SK-N-SH (cell line): Measurements from ENCODE around the gene SAMM50. TPM values are rescaled to one million over a fixed set of nuclear protein-coding genes. Genes with fewer than 3 reads are reported as not detected.

ENCODE experiments used
- CTCF ChIA-PET: fragments of 300-600, 350-600 bp; formaldehyde crosslinking; extraction: SDS; loops from one replicate; lab custom pipeline; 2021; lab: Yijun Ruan, JAX
- POLR2A ChIA-PET: fragments of 350-600 bp; sonication (Branson Sonifier 250); formaldehyde crosslinking; extraction: SDS; loops from one replicate; lab custom pipeline; 2020; ENCODE audit warnings: antibody characterized with exemption, inconsistent platforms; lab: Yijun Ruan, JAX
- DNase-seq: peaks from one replicate; pipeline ENCODE4 v3.0.0; 2012
- H2AFZ ChIP-seq: fragments of 200-600 bp; sonication (generic); 2 replicates; pipeline ENCODE4 v1.8.1; 2016; ENCODE audit warnings: antibody characterized with exemption, mild to moderate bottlenecking, low read depth
- H3F3A ChIP-seq: fragments of 200-600 bp; sonication (generic); replicated peaks from 2 replicates; pipeline ENCODE3; 2016; ENCODE audit warnings: antibody characterized with exemption, mild to moderate bottlenecking; ENCODE audit not compliant: insufficient read depth
- H3K27ac ChIP-seq, 2 experiments: fragments of 200-500 bp in 1 of 2; fragments of 200-600 bp in 1 of 2; sonication (Bioruptor generic) in 1 of 2; sonication (generic), shearing (Covaris generic) in 1 of 2; 2 replicates each; pipeline versions ENCODE4 v1.5.1 to v1.6.1; 2014 to 2016; ENCODE audit warnings: low read depth in 2 of 2, inconsistent platforms in 1 of 2, low read length in 1 of 2, mild to moderate bottlenecking in 1 of 2, mixed read lengths in 1 of 2
- H3K27me3 ChIP-seq: fragments of 200-600 bp; sonication (generic), shearing (Covaris generic); 2 replicates; pipeline ENCODE4 v1.6.1; 2016; ENCODE audit warnings: mixed run types; ENCODE audit not compliant: insufficient read depth
- H3K36me3 ChIP-seq, 2 experiments: fragments of 200-500 bp in 1 of 2; fragments of 200-600 bp in 1 of 2; sonication (Bioruptor generic) in 1 of 2; sonication (generic) in 1 of 2; replicated peaks in 1 of 2; 2 replicates each; pipeline versions ENCODE3 to v1.5.1; 2014 to 2016; ENCODE audit warnings: low read length in 1 of 2, mild to moderate bottlenecking in 1 of 2; ENCODE audit not compliant: insufficient read depth in 2 of 2, control insufficient read depth in 1 of 2
- H3K4me1 ChIP-seq, 2 experiments: fragments of 200-500 bp in 1 of 2; fragments of 200-600 bp in 1 of 2; sonication (Bioruptor generic) in 1 of 2; sonication (generic), shearing (Covaris generic) in 1 of 2; 2 replicates each; pipeline versions ENCODE4 v1.5.1 to v1.6.1; 2014 to 2016; ENCODE audit warnings: low read depth in 1 of 2, low read length in 1 of 2, mixed run types in 1 of 2; ENCODE audit not compliant: insufficient read depth in 2 of 2, control insufficient read depth in 1 of 2
- H3K4me2 ChIP-seq: fragments of 200-600 bp; sonication (generic), shearing (Covaris generic); 2 replicates; pipeline ENCODE4 v1.6.1; 2017; ENCODE audit warnings: mixed run types
- H3K4me3 ChIP-seq, 2 experiments: fragments of 200-500 bp in 1 of 2; fragments of 200-600 bp in 1 of 2; sonication (Bioruptor generic) in 1 of 2; sonication (generic), shearing (Covaris generic) in 1 of 2; 2 replicates each; pipeline versions ENCODE4 v1.5.1 to v1.8.1; 2014 to 2016; ENCODE audit warnings: low read depth in 2 of 2, inconsistent platforms in 1 of 2, low read length in 1 of 2, mild to moderate bottlenecking in 1 of 2, mixed read lengths in 1 of 2, moderate library complexity in 1 of 2
- H3K79me2 ChIP-seq: fragments of 200-600 bp; sonication (generic); 2 replicates; pipeline ENCODE4 v1.8.1; 2017; ENCODE audit warnings: mild to moderate bottlenecking; ENCODE audit not compliant: insufficient read depth
- H3K9ac ChIP-seq: fragments of 200-600 bp; sonication (generic); 2 replicates; pipeline ENCODE4 v1.6.1; 2017; ENCODE audit warnings: mixed run types
- H3K9me2 ChIP-seq: fragments of 200-600 bp; sonication (generic); 2 replicates; pipeline ENCODE4 v1.6.1; 2017; ENCODE audit warnings: mixed run types
- H3K9me3 ChIP-seq: fragments of 200-600 bp; sonication (generic); 2 replicates; pipeline ENCODE4 v1.6.1; 2017; ENCODE audit warnings: mixed run types, mild to moderate bottlenecking, moderate library complexity
- H4K20me1 ChIP-seq: fragments of 200-600 bp; sonication (generic); 2 replicates; pipeline ENCODE4 v1.6.1; 2017; ENCODE audit warnings: mild to moderate bottlenecking, mixed run types; ENCODE audit not compliant: insufficient read depth
- ELF1 ChIP-seq: IDR thresholded peaks from 2 replicates; pipeline ENCODE4 v1.4.0; 2012
- EP300 ChIP-seq, 2 experiments: IDR thresholded peaks; 2 replicates each; pipeline versions ENCODE4 v1.4.0 to v1.6.1; 2012; ENCODE audit warnings: borderline replicate concordance in 1 of 2, low read depth in 1 of 2, low read length in 1 of 2
- FOSL2 ChIP-seq: IDR thresholded peaks from 2 replicates; pipeline ENCODE4 v1.4.0; 2012; ENCODE audit warnings: low read depth, mild to moderate bottlenecking, moderate library complexity, borderline replicate concordance
- FOXM1 ChIP-seq: IDR thresholded peaks from 2 replicates; pipeline ENCODE4 v1.4.0; 2012; ENCODE audit warnings: low read depth, mild to moderate bottlenecking
- GATA2 ChIP-seq: sonication (generic); formaldehyde crosslinking; IDR thresholded peaks from 2 replicates; pipeline ENCODE4 v1.5.0; 2020; ENCODE audit warnings: mild to moderate bottlenecking, missing genetic modification reagents
- MEF2A ChIP-seq: IDR thresholded peaks from 2 replicates; pipeline ENCODE4 v1.4.0; 2012; ENCODE audit warnings: low read depth, borderline replicate concordance
- NFIC ChIP-seq: IDR thresholded peaks from 2 replicates; pipeline ENCODE4 v1.4.0; 2012; ENCODE audit warnings: borderline replicate concordance
- RFX5 ChIP-seq: IDR thresholded peaks from 2 replicates; pipeline ENCODE4 v1.6.1; 2012; ENCODE audit warnings: mild to moderate bottlenecking, improper control_type of control experiment, low read length
- RXRA ChIP-seq: IDR thresholded peaks from 2 replicates; pipeline ENCODE4 v1.4.0; 2012; ENCODE audit warnings: low read depth, mild to moderate bottlenecking, borderline replicate concordance
- SMC3 ChIP-seq: IDR thresholded peaks from 2 replicates; pipeline ENCODE4 v1.6.1; 2012; ENCODE audit warnings: low read depth, low read length, improper control_type of control experiment
- TAF1 ChIP-seq: IDR thresholded peaks from 2 replicates; pipeline ENCODE4 v1.6.1; 2012; ENCODE audit warnings: low read depth, mild to moderate bottlenecking, low read length, moderate library complexity, borderline replicate concordance
- TCF12 ChIP-seq: IDR thresholded peaks from 2 replicates; pipeline ENCODE4 v1.4.0; 2012
- TEAD4 ChIP-seq: IDR thresholded peaks from 2 replicates; pipeline ENCODE4 v1.4.0; 2012; ENCODE audit warnings: mild to moderate bottlenecking, borderline replicate concordance; ENCODE audit not compliant: insufficient read depth
- YY1 ChIP-seq: IDR thresholded peaks from 2 replicates; pipeline ENCODE4 v1.4.0; 2012; ENCODE audit warnings: low read depth, mild to moderate bottlenecking
- WGBS: methylation state at CpG from one replicate; pipeline ENCODE4 v1.1.6; 2017; ENCODE audit warnings: low lambda C conversion rate; 5-methylcytosine and 5-hydroxymethylcytosine counted together
- polyA plus RNA-seq, 3 experiments: library from polyadenylated mRNA; depleted of rRNA; stranded (reverse); fragments of >200 nt; gene quantifications; 2 replicates each; pipeline ENCODE4 v1.2.3, GENCODE V29; 2012
- TF ChIP-seq, protein P1 (sequence below): IDR thresholded peaks from 2 replicates; pipeline ENCODE4; 2012
- TF ChIP-seq, protein P2 (sequence below): fragments of 150-350 bp; IDR thresholded peaks from 2 replicates; pipeline ENCODE4 v1.6.1; 2017; ENCODE audit warnings: antibody characterized with exemption, low read length, low read depth, borderline replicate concordance
- TF ChIP-seq, protein P3 (sequence below): IDR thresholded peaks from 2 replicates; pipeline ENCODE4 v1.4.0; 2012; ENCODE audit warnings: low read depth, borderline replicate concordance
- TF ChIP-seq, protein P4 (sequence below): fragments of 150-350 bp; IDR thresholded peaks from 2 replicates; pipeline ENCODE4 v1.6.1; 2016; ENCODE audit warnings: mild to moderate bottlenecking, low read depth, low read length
- TF ChIP-seq, protein P5 (sequence below): IDR thresholded peaks from 2 replicates; pipeline ENCODE4 v1.4.0; 2012; ENCODE audit warnings: low read depth, borderline replicate concordance

The SAMM50 gene
- polyA plus RNA-seq, 1 of the 3 experiments (the other 2 are of a cell fraction), result 49.6 TPM

DNA sequence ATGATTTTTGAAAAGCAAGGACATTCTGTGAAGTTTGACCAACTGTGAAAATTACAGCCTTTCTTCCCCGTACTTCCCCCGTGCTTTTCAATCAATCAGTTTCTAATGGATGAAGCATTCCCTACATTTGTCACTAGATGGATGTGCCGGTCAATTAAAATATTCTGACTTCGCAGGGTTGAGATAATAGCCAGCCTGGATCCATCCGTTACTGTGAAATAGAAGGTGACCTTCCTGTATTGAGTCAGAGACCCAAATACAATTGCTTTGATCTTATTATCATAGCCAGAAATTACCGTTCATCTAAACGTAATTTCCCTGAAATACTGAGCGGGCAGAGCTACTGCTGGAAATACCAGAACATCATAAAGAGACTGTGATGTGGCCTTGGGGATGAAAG, 47.8 kb downstream of the SAMM50 start:
- CTCF ChIA-PET, result interaction anchor here (1.4 to 6.5 kb wide), 3 partner anchors 10 to 78 kb away, joined by 3 to 37 read pairs (median 19); no protein-coding TSS in a partner anchor
- DNase-seq, result no peak
- no peaks in the 10 kb centered on the region for H3K9me2 ChIP-seq
- peaks cover 13 to 20% of the 10 kb centered on the region in 2 experiments for H3K36me3 ChIP-seq
- H3K4me2 ChIP-seq, result no peak overlapping the region
- no peak overlapping the region for H3K4me3 ChIP-seq
- 91% methylated on average over 8 of the region's 8 CpGs for WGBS
- H3F3A ChIP-seq, result peaks cover 5% of the 10 kb centered on the region
- H3K9me3 ChIP-seq, result peaks cover 6% of the 10 kb centered on the region; the same call in 1 of the 2 replicates
- POLR2A ChIA-PET, result no interaction called here
- TF ChIP-seq FOXM1 (no peak), RXRA (no peak), TAF1 (no peak), SMC3 (no peak), NFIC (no peak), TCF12 (no peak)
- TF ChIP-seq, protein P1, sequence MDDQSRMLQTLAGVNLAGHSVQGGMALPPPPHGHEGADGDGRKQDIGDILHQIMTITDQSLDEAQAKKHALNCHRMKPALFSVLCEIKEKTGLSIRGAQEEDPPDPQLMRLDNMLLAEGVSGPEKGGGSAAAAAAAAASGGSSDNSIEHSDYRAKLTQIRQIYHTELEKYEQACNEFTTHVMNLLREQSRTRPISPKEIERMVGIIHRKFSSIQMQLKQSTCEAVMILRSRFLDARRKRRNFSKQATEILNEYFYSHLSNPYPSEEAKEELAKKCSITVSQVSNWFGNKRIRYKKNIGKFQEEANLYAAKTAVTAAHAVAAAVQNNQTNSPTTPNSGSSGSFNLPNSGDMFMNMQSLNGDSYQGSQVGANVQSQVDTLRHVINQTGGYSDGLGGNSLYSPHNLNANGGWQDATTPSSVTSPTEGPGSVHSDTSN, result no peak
- no peaks in the 10 kb centered on the region for H3K27me3 ChIP-seq
- no peaks in the 10 kb centered on the region for H3K4me1 ChIP-seq
- no peak overlapping the region for H3K9ac ChIP-seq
- no peak overlapping the region for H3K27ac ChIP-seq
- H3K79me2 ChIP-seq, result no peaks in the 10 kb centered on the region
- H4K20me1 ChIP-seq, result no peaks in the 10 kb centered on the region
- H2AFZ ChIP-seq, result no peak overlapping the region

DNA sequence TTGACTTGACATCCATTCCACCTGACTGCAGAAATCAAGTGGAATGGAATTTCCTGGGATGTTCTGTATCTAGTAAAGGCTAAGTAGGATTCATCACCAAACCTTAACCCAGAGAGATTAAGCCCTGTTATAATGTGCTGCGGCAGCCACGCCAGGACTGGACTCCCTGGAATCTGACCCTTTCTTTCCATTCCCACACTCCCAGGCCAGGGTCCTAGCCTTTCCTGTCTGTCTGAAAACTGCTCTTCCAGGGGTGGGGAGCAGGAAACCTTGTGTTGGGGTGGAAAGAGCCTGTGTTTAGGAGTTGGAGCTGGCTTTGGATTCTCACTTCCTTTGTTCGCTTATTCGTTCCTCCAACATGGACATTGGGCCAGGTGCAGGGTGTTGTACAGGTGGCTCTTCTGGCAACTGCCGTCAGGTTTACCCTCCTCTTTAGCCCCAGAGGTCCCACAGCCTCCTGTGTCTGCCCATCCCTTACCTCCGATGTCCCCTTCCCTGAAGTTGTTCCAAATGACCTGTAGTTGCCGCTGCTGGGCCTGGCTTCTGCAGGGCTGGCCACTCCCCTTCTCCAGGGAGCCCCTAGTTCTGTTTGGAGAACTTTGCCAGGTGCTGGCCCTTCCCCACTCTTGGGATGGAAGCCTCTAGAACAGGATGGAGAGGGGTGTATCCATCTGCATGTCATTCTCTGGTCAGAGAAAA, 48.3 kb downstream of the SAMM50 start:
- TF ChIP-seq, protein P2, sequence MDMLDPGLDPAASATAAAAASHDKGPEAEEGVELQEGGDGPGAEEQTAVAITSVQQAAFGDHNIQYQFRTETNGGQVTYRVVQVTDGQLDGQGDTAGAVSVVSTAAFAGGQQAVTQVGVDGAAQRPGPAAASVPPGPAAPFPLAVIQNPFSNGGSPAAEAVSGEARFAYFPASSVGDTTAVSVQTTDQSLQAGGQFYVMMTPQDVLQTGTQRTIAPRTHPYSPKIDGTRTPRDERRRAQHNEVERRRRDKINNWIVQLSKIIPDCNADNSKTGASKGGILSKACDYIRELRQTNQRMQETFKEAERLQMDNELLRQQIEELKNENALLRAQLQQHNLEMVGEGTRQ, result no peak
- TF ChIP-seq TEAD4 (no peak), TAF1 (no peak), MEF2A (no peak), RXRA (no peak), GATA2 (no peak), ELF1 (no peak), FOSL2 (no peak), RFX5 (no peak), YY1 (no peak), EP300 (IDR thresholded peaks at IDR 0.05; ENCODE audit: borderline replicate concordance in 1 of 2, low read depth in 1 of 2, low read length in 1 of 2) (no peak), SMC3 (no peak)
- TF ChIP-seq, protein P3, sequence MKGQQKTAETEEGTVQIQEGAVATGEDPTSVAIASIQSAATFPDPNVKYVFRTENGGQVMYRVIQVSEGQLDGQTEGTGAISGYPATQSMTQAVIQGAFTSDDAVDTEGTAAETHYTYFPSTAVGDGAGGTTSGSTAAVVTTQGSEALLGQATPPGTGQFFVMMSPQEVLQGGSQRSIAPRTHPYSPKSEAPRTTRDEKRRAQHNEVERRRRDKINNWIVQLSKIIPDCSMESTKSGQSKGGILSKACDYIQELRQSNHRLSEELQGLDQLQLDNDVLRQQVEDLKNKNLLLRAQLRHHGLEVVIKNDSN, result no peak
- TF ChIP-seq, protein P4, sequence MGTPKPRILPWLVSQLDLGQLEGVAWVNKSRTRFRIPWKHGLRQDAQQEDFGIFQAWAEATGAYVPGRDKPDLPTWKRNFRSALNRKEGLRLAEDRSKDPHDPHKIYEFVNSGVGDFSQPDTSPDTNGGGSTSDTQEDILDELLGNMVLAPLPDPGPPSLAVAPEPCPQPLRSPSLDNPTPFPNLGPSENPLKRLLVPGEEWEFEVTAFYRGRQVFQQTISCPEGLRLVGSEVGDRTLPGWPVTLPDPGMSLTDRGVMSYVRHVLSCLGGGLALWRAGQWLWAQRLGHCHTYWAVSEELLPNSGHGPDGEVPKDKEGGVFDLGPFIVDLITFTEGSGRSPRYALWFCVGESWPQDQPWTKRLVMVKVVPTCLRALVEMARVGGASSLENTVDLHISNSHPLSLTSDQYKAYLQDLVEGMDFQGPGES, result no peak
- TF ChIP-seq, protein P1, result no peak
- TF ChIP-seq, protein P5, sequence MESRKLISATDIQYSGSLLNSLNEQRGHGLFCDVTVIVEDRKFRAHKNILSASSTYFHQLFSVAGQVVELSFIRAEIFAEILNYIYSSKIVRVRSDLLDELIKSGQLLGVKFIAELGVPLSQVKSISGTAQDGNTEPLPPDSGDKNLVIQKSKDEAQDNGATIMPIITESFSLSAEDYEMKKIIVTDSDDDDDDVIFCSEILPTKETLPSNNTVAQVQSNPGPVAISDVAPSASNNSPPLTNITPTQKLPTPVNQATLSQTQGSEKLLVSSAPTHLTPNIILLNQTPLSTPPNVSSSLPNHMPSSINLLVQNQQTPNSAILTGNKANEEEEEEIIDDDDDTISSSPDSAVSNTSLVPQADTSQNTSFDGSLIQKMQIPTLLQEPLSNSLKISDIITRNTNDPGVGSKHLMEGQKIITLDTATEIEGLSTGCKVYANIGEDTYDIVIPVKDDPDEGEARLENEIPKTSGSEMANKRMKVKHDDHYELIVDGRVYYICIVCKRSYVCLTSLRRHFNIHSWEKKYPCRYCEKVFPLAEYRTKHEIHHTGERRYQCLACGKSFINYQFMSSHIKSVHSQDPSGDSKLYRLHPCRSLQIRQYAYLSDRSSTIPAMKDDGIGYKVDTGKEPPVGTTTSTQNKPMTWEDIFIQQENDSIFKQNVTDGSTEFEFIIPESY, result no peak
- H3K27ac ChIP-seq, result no peak overlapping the region
- WGBS, result 97% methylated on average over 7 of the region's 7 CpGs
- CTCF ChIA-PET, result interaction anchor here (1.4 to 6.5 kb wide), 2 partner anchors 10 to 78 kb away, joined by 3 to 37 read pairs; no protein-coding TSS in a partner anchor
- peaks cover 13 to 15% of the 10 kb centered on the region in 2 experiments for H3K36me3 ChIP-seq
- no peaks in the 10 kb centered on the region for H3K9me2 ChIP-seq
- H3K27me3 ChIP-seq, result no peaks in the 10 kb centered on the region
- H3K4me2 ChIP-seq, result no peak overlapping the region
- no peak overlapping the region for H3K9ac ChIP-seq
- no peak for DNase-seq
- no peak overlapping the region for H2AFZ ChIP-seq
- H3K9me3 ChIP-seq, result peaks cover 6% of the 10 kb centered on the region; the same call in 1 of the 2 replicates
- no peaks in the 10 kb centered on the region for H4K20me1 ChIP-seq
- peaks cover 5% of the 10 kb centered on the region for H3F3A ChIP-seq
- POLR2A ChIA-PET, result no interaction called here
- H3K4me3 ChIP-seq, result no peak overlapping the region
- no peaks in the 10 kb centered on the region for H3K79me2 ChIP-seq
- H3K4me1 ChIP-seq, result no peaks in the 10 kb centered on the region
